Type B pancreatic cell (in vitro differentiated cells): ENCODE data around the gene VEZT. TPM values are rescaled to one million over a fixed set of nuclear protein-coding genes. Genes with fewer than 3 reads are reported as not detected.

Source experiments
- DNase-seq: peaks from one replicate; pipeline ENCODE4 v3.0.0; 2021; ENCODE audit warnings: mixed read lengths; ENCODE audit not compliant: unreplicated experiment; ENCODE audit errors: extremely low spot score
- H3K27ac Mint-ChIP-seq: 2 replicates; pipeline ENCODE4 v1.8.0; 2021; ENCODE audit warnings: mild to moderate bottlenecking, mixed read lengths
- H3K27me3 Mint-ChIP-seq: 2 replicates; pipeline ENCODE4 v1.8.0; 2021; ENCODE audit warnings: mixed read lengths
- H3K36me3 Mint-ChIP-seq: 2 replicates; pipeline ENCODE4 v1.8.0; 2021; ENCODE audit warnings: mixed read lengths
- H3K4me1 Mint-ChIP-seq: one replicate; pipeline ENCODE4 v1.8.0; 2021; ENCODE audit warnings: mixed read lengths; ENCODE audit not compliant: unreplicated experiment
- H3K4me3 Mint-ChIP-seq: 2 replicates; pipeline ENCODE4 v1.8.0; 2021; ENCODE audit warnings: mild to moderate bottlenecking, mixed read lengths
- H3K9me3 Mint-ChIP-seq: 2 replicates; pipeline ENCODE4 v1.8.0; 2021; ENCODE audit warnings: mixed read lengths
- CTCF ChIP-seq: fragments of 200-600 bp; sonication (generic); conservative IDR thresholded peaks from 2 replicates; pipeline ENCODE4 v1.5.0; 2021; ENCODE audit warnings: antibody characterized with exemption, mild to moderate bottlenecking
- total RNA-seq: library from RNA; stranded (reverse); gene quantifications from 2 replicates; pipeline ENCODE4 v1.2.1, GENCODE V29; 2021; ENCODE audit warnings: low replicate concordance

The VEZT gene
- total RNA-seq, 1 donor from 2014 or later, result 69.1 TPM

GRCh38 chr12:95177201-95177768, 40.3 kb upstream of the VEZT start:
- Mint-ChIP-seq H3K9me3 (peaks cover 3% of the 10 kb centered on the region), H3K27ac (no peak overlapping the region)

GRCh38 chr12:95178136-95178535, 39.5 kb upstream of the VEZT start:
- DNase-seq, result no peak
- peak overlapping the region; percentile 7 for H3K4me3 Mint-ChIP-seq
- peaks cover 7% of the 10 kb centered on the region for H3K36me3 Mint-ChIP-seq
- H3K4me1 Mint-ChIP-seq, result peaks cover 22% of the 10 kb centered on the region
- no peak for TF ChIP-seq CTCF
- no peaks in the 10 kb centered on the region for H3K27me3 Mint-ChIP-seq
- H3K9me3 Mint-ChIP-seq, result peaks cover 3% of the 10 kb centered on the region
- H3K27ac Mint-ChIP-seq, result peak overlapping the region; percentile 83

More at GRCh38 chr12:95177201-95177768, 40.3 kb upstream of the VEZT start:
- DNase-seq, result no peak
- Mint-ChIP-seq H3K36me3 (peaks cover 11% of the 10 kb centered on the region), H3K4me1 (peaks cover 29% of the 10 kb centered on the region), H3K27me3 (no peaks in the 10 kb centered on the region), H3K4me3 (no peak overlapping the region)
- TF ChIP-seq CTCF, result no peak

GRCh38 chr12:95179011-95179410, 38.6 kb upstream of the VEZT start:
- H3K27ac Mint-ChIP-seq, result no peak overlapping the region
- TF ChIP-seq CTCF, result no peak
- peaks cover 7% of the 10 kb centered on the region for H3K36me3 Mint-ChIP-seq
- peaks cover 16% of the 10 kb centered on the region for H3K4me1 Mint-ChIP-seq
- H3K27me3 Mint-ChIP-seq, result no peaks in the 10 kb centered on the region
- no peak overlapping the region for H3K4me3 Mint-ChIP-seq
- DNase-seq, result no peak
- H3K9me3 Mint-ChIP-seq, result peaks cover 3% of the 10 kb centered on the region

- no peak for DNase-seq
- Mint-ChIP-seq H3K36me3 (peaks cover 8% of the 10 kb centered on the region), H3K9me3 (peaks cover 3% of the 10 kb centered on the region), H3K27ac (no peak overlapping the region), H3K27me3 (no peaks in the 10 kb centered on the region), H3K4me1 (peaks cover 16% of the 10 kb centered on the region), H3K4me3 (no peak overlapping the region)
- TF ChIP-seq CTCF, result no peak
Measured at GRCh38 chr12:95181103-95181502, 36.5 kb upstream of the VEZT start.

- no peaks in the 10 kb centered on the region for H3K27me3 Mint-ChIP-seq
- no peak overlapping the region for H3K4me3 Mint-ChIP-seq
- H3K9me3 Mint-ChIP-seq, result peaks cover 3% of the 10 kb centered on the region
- no peak overlapping the region for H3K27ac Mint-ChIP-seq
- DNase-seq, result no peak
- H3K36me3 Mint-ChIP-seq, result peaks cover 12% of the 10 kb centered on the region
- no peak for TF ChIP-seq CTCF
- H3K4me1 Mint-ChIP-seq, result peaks cover 11% of the 10 kb centered on the region
Measured at GRCh38 chr12:95182868-95183415, 34.7 kb upstream of the VEZT start.
